Gastrocnemius medialis (tissue), 4 donors: ENCODE results near the gene MEGF6. TPM values are rescaled to one million over a fixed set of nuclear protein-coding genes. Genes with fewer than 3 reads are reported as not detected.
A peak's percentile ranks its signal among the peaks of the same experiment; 100 is the strongest.

Experiments used
- ATAC-seq, 2 donors: fragments of 150-250 bp; one replicate each; pipeline ENCODE4 v1.9.1; 2016
- DNase-seq, 2 donors: peaks; one replicate each; pipeline ENCODE4 v3.0.0-alpha.2; 2019
- H3K27ac ChIP-seq, 4 donors: fragments of 200-600 bp; sonication (generic); 1 replicate in 1 of 4; 2 replicates in 3 of 4; pipeline ENCODE4 v1.5.1; 2016 to 2018; ENCODE audit warnings: mild to moderate bottlenecking in 2 of 4, moderate library complexity in 1 of 4
- H3K27me3 ChIP-seq, 3 donors: fragments of 200-600 bp; sonication (generic) in 2 of 3; 1 replicate in 1 of 3; 2 replicates in 2 of 3; pipeline versions ENCODE4 v1.5.1 to v1.6.0; 2016 to 2019; ENCODE audit warnings: mild to moderate bottlenecking in 1 of 3, moderate library complexity in 1 of 3
- H3K36me3 ChIP-seq, 2 donors: fragments of 200-600 bp; sonication (generic) in 1 of 2; one replicate each; pipeline ENCODE4 v1.5.1; 2017 to 2018
- H3K4me1 ChIP-seq, 2 donors: fragments of 200-600 bp; sonication (generic) in 1 of 2; one replicate each; pipeline ENCODE4 v1.5.1; 2016 to 2017; ENCODE audit warnings: mild to moderate bottlenecking in 2 of 2
- H3K4me3 ChIP-seq, 4 donors: fragments of 200-600 bp; sonication (generic) in 3 of 4; 1 replicate in 1 of 4; 2 replicates in 3 of 4; pipeline ENCODE4 v1.5.1; 2016 to 2019; ENCODE audit warnings: mild to moderate bottlenecking in 2 of 4
- H3K9me3 ChIP-seq, 3 donors: fragments of 200-600 bp; sonication (generic) in 2 of 3; 1 replicate in 1 of 3; 2 replicates in 2 of 3; pipeline ENCODE4 v1.5.1; 2016 to 2019
- POLR2A ChIP-seq, 2 donors: fragments of 450-650 bp; IDR thresholded peaks; one replicate each; pipeline ENCODE4 v1.6.1; 2017; ENCODE audit warnings: antibody characterized with exemption in 2 of 2, mild to moderate bottlenecking in 2 of 2, moderate library complexity in 2 of 2
- in situ Hi-C, 4 donors: fragments of 200-750 bp; cut with MboI; loops; one replicate each; pipeline versions ENCODE4 v1.15.0 to v1.8.0; 2017; ENCODE audit warnings: low sequenced_read_pairs in 4 of 4
- intact Hi-C: fragments of 100-400 bp; cut with DNase I; formaldehyde crosslinking; loops from one replicate; pipeline ENCODE4 v1.15.1; 2023; ENCODE audit warnings: low total_unique reads
- total RNA-seq, 4 donors: library from RNA; depleted of rRNA; stranded (reverse); fragments of >200 nt; gene quantifications; one replicate each; pipeline versions ENCODE4 v1.1.0 to v1.2.3, GENCODE V29; 2016
- TF ChIP-seq, protein P1 (sequence below), 5 experiments: fragments of 450-650 bp in 3 of 5; fragments of 200-600 bp in 2 of 5; sonication (generic) in 2 of 5; IDR thresholded peaks in 4 of 5; conservative IDR thresholded peaks in 1 of 5; 1 replicate in 4 of 5; 2 replicates in 1 of 5; pipeline ENCODE4 v1.5.1; 2016 to 2019; ENCODE audit warnings: antibody characterized with exemption in 5 of 5, mild to moderate bottlenecking in 3 of 5, moderate library complexity in 3 of 5

The MEGF6 gene
- total RNA-seq, 4 donors from 2014 or later: 1.9 to 5.7 (median 4.9) TPM

DNA sequence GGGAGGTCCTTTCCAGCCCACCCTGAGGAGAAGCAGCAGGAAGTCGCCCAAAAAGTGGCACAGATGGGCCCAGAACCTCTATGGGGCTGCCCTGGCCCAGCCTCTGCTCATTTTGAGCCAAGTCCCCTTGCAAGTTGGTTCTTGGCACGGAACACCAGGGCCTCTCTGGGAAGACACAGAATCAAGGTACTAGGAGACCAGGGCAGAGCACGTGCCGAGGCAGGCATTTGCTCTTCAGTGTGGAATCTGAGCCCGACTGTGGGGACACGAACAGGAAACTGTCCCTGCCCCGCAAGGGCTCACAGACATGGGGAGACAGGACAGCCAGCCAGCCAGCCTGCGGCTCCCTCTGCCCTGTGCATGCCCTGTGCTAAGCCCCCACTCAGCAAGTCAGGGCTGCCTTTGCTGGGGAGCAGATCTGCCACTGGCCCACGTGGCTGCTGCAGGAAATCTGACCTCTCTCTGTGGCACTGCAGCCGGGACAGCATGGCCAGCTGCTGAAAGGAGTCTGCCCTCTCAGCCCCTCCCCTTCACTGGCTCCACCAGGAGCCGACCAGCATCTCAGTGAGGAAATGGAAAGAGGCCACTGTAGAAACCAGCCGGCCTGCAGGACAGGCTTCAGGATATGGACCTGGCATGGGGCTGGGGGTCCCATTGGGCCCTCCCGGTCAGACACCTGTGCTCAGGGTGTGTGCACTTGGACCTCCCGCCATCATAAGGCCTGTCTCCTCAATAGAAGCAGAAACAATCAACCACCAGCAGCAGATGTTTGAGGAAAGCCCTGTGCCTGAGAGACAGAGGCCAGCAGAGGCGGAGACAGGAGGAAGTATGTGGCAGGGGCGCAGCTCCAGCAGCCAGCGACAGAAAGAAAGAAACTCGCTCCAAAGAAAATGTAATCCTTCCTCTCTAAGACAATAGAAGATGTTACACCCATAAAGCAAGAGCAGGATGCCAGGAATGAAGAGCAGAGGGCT is 153.1 kb downstream of the MEGF6 start:
- peak overlapping the region; percentile 63 to 82 (median 70) for H3K27ac ChIP-seq
- peak overlapping the region in 1 of 4 donors; percentile 5 for H3K4me3 ChIP-seq
- no peaks in the 10 kb centered on the region for H3K36me3 ChIP-seq
- in situ Hi-C loops: no loop called here
- intact Hi-C loops: no loop called here
- H3K27me3 ChIP-seq: peaks cover 0 to 4% (median 2%) of the 10 kb centered on the region in 3 donors
- H3K4me1 ChIP-seq: peaks cover 35 to 40% of the 10 kb centered on the region in 2 donors
- DNase-seq (peak; percentile 57 to 75), ATAC-seq (peak; percentile 70 to 77)
- TF ChIP-seq POLR2A (IDR thresholded peaks at IDR 0.05): no peak
- TF ChIP-seq, protein P1, sequence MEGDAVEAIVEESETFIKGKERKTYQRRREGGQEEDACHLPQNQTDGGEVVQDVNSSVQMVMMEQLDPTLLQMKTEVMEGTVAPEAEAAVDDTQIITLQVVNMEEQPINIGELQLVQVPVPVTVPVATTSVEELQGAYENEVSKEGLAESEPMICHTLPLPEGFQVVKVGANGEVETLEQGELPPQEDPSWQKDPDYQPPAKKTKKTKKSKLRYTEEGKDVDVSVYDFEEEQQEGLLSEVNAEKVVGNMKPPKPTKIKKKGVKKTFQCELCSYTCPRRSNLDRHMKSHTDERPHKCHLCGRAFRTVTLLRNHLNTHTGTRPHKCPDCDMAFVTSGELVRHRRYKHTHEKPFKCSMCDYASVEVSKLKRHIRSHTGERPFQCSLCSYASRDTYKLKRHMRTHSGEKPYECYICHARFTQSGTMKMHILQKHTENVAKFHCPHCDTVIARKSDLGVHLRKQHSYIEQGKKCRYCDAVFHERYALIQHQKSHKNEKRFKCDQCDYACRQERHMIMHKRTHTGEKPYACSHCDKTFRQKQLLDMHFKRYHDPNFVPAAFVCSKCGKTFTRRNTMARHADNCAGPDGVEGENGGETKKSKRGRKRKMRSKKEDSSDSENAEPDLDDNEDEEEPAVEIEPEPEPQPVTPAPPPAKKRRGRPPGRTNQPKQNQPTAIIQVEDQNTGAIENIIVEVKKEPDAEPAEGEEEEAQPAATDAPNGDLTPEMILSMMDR (IDR thresholded peaks at IDR 0.05 in 4 of 5, conservative IDR thresholded peaks at IDR 0.05 in 1 of 5): no peak
- no peaks in the 10 kb centered on the region for H3K9me3 ChIP-seq

GRCh38 chr1:3456964-3457909 is 154.1 kb downstream of the MEGF6 start:
- peaks cover 0 to 4% (median 2%) of the 10 kb centered on the region in 3 donors for H3K27me3 ChIP-seq
- no peaks in the 10 kb centered on the region for H3K36me3 ChIP-seq
- peaks cover 35 to 40% of the 10 kb centered on the region in 2 donors for H3K4me1 ChIP-seq
- no peak overlapping the region for H3K4me3 ChIP-seq
- H3K9me3 ChIP-seq: no peaks in the 10 kb centered on the region
- no peak for TF ChIP-seq POLR2A (IDR thresholded peaks at IDR 0.05)
- TF ChIP-seq, protein P1 (IDR thresholded peaks at IDR 0.05 in 4 of 5, conservative IDR thresholded peaks at IDR 0.05 in 1 of 5): no peak
- ATAC-seq (no peak), DNase-seq (no peak)
- intact Hi-C loops: no loop called here
- peak overlapping the region; percentile 63 to 82 (median 70) for H3K27ac ChIP-seq
- in situ Hi-C loops: no loop called here

DNA sequence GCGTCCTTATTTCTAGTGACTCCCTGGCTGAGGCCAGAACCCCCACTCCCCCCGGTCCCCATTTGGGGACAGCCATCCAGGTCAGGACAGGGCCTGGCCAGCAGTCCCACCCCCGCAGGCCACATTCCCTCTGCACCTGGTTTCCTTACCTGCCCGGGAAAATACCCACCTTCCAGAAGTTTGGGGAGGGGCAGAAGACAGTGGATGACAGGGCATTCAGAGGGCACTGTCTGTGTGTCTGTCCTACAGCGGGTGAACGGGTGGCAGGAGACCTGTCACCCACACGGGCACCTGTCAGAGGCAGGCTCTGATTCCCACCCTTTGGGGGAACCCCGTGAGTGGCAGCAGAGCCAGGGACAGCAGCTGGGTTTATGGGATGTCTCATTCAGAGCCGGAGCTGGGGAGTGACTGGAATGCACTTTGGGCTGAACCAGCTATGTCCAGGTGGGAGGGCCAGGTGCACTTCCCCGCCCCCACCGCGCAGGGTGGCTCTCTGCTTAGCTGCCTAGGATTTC is 154.8 kb downstream of the MEGF6 start:
- peaks cover 35 to 40% of the 10 kb centered on the region in 2 donors for H3K4me1 ChIP-seq

More for the DNA sequence above, 154.8 kb downstream of the MEGF6 start:
- Histone ChIP-seq H3K27ac (no peak overlapping the region), H3K27me3 (peaks cover 0 to 4% (median 2%) of the 10 kb centered on the region in 3 donors), H3K4me3 (no peak overlapping the region), H3K9me3 (no peaks in the 10 kb centered on the region), H3K36me3 (no peaks in the 10 kb centered on the region)
- intact Hi-C loops (no loop called here), in situ Hi-C loops (no loop called here)
- no peak for TF ChIP-seq POLR2A (IDR thresholded peaks at IDR 0.05)
- TF ChIP-seq, protein P1 (IDR thresholded peaks at IDR 0.05 in 4 of 5, conservative IDR thresholded peaks at IDR 0.05 in 1 of 5): no peak
- DNase-seq: no peak
- no peak for ATAC-seq
